NOMO-1 (cell line): Measurements from ENCODE around the gene TTC28.
A peak's percentile ranks its signal among the peaks of the same experiment; 100 is the strongest.

Source experiments
- DNase-seq, 2 experiments: peaks; one replicate each; lab custom pipeline; 2025; ENCODE audit not compliant: unreplicated experiment in 2 of 2; lab: John Stamatoyannopoulos, UW

Gene TTC28

GRCh38 chr22:28034145-28034759 lies 645.4 kb downstream of the TTC28 start:
- no peak for DNase-seq

- no peak for DNase-seq
Observed at GRCh38 chr22:28032861-28033260, 646.8 kb downstream of the TTC28 start.

- DNase-seq: no peak
Observed at GRCh38 chr22:28031383-28031922, 648.2 kb downstream of the TTC28 start.

- DNase-seq: no peak
Observed at GRCh38 chr22:28030473-28030872, 649.2 kb downstream of the TTC28 start.

GRCh38 chr22:28029956-28030355 lies 649.7 kb downstream of the TTC28 start:
- DNase-seq: no peak

GRCh38 chr22:28029201-28029948 lies 650.3 kb downstream of the TTC28 start:
- DNase-seq: no peak

GRCh38 chr22:28027453-28028448 lies 651.9 kb downstream of the TTC28 start:
- no peak for DNase-seq

- DNase-seq: no peak
Observed at GRCh38 chr22:28025866-28026575, 653.6 kb downstream of the TTC28 start.

GRCh38 chr22:28025333-28025732 lies 654.3 kb downstream of the TTC28 start:
- no peak for DNase-seq

GRCh38 chr22:28024422-28024888 lies 655.2 kb downstream of the TTC28 start:
- no peak for DNase-seq

GRCh38 chr22:28023774-28024173 lies 655.9 kb downstream of the TTC28 start:
- DNase-seq: no peak

GRCh38 chr22:28023036-28023435 lies 656.6 kb downstream of the TTC28 start:
- no peak for DNase-seq

- no peak for DNase-seq
Observed at GRCh38 chr22:28021998-28022660, 657.5 kb downstream of the TTC28 start.

- no peak for DNase-seq
Observed at GRCh38 chr22:28021116-28021997, 658.3 kb downstream of the TTC28 start.

GRCh38 chr22:28019881-28020861 lies 659.5 kb downstream of the TTC28 start:
- DNase-seq: peak; percentile 4 to 13

- no peak for DNase-seq
Observed at GRCh38 chr22:28019360-28019759, 660.3 kb downstream of the TTC28 start.

GRCh38 chr22:28018461-28018927 lies 661.1 kb downstream of the TTC28 start:
- no peak for DNase-seq
